Esophagus (tissue), 2 donors: ENCODE measurements around the gene RGS9. TPM values are rescaled to one million over a fixed set of nuclear protein-coding genes. Genes with fewer than 3 reads are reported as not detected.

ENCODE experiments used
- H3K27ac ChIP-seq, 2 donors: one replicate each; pipeline ENCODE4 v1.5.1; 2013; ENCODE audit warnings: low read depth in 2 of 2, mild to moderate bottlenecking in 2 of 2, inconsistent platforms in 1 of 2, low read length in 1 of 2, moderate library complexity in 1 of 2
- H3K27me3 ChIP-seq, 2 donors: one replicate each; pipeline ENCODE4 v1.6.1; 2013; ENCODE audit warnings: low read length in 2 of 2, control low read depth in 1 of 2, mild to moderate bottlenecking in 1 of 2; ENCODE audit not compliant: insufficient read depth in 2 of 2, control insufficient read depth in 1 of 2
- H3K36me3 ChIP-seq, 2 donors: one replicate each; pipeline ENCODE4 v1.6.1; 2013; ENCODE audit warnings: low read length in 1 of 2; ENCODE audit not compliant: control insufficient read depth in 2 of 2, insufficient read depth in 2 of 2
- H3K4me1 ChIP-seq, 2 donors: one replicate each; pipeline ENCODE4 v1.6.1; 2013; ENCODE audit warnings: low read length in 1 of 2; ENCODE audit not compliant: control insufficient read depth in 2 of 2, insufficient read depth in 2 of 2
- H3K4me3 ChIP-seq, 2 donors: one replicate each; pipeline ENCODE4 v1.5.1; 2013; ENCODE audit warnings: low read length in 2 of 2, mild to moderate bottlenecking in 2 of 2, low read depth in 1 of 2, moderate library complexity in 1 of 2
- H3K9me3 ChIP-seq, 2 donors: one replicate each; pipeline ENCODE4 v1.6.1; 2013; ENCODE audit warnings: mild to moderate bottlenecking in 2 of 2, low read depth in 1 of 2, low read length in 1 of 2, moderate library complexity in 1 of 2; ENCODE audit not compliant: control insufficient read depth in 2 of 2, insufficient read depth in 1 of 2
- WGBS, 2 donors: extraction: QIAGEN DNeasy Blood & Tissue Kit; methylation state at CpG; one replicate each; pipeline ENCODE4 v1.1.7; 2013; 5-methylcytosine and 5-hydroxymethylcytosine counted together
- polyA plus RNA-seq, 2 donors: library from polyadenylated mRNA; stranded (reverse); fragments of 200-250 nt; gene quantifications; one replicate each; pipeline ENCODE4 v1.2.3, GENCODE V29; 2013
- donor health status: healthy with polysubstance abuse.
- donor health status: Bipolar disorder and iron deficiency.

Gene RGS9
- polyA plus RNA-seq, 2 donors: 2.0 to 2.2 TPM

DNA sequence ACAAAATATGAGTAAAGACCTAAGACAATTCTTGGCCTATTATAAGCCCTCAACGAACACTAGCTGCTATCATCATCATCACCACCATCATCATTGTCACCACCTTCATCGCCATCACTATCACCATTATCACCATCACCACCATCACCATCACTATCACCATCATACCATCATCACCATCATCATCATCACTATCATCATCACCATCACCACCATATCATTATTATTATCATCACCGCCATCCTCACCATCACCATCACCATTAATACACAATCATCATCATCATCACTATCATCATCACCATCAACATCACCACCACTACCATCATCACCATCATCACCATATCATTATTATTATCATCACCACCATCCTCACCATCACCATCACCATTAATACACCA is 82.5 kb downstream of the RGS9 start:
- no peaks in the 10 kb centered on the region for H3K36me3 ChIP-seq
- WGBS, 2 donors: 91 to 92% methylated on average over 3 of the region's 3 CpGs
- H3K9me3 ChIP-seq: no peaks in the 10 kb centered on the region
- H3K27ac ChIP-seq: no peak overlapping the region
- H3K4me1 ChIP-seq: peaks cover 0 to 3% of the 10 kb centered on the region in 2 donors
- H3K27me3 ChIP-seq: no peaks in the 10 kb centered on the region
- no peak overlapping the region for H3K4me3 ChIP-seq

GRCh38 chr17:65220732-65221131 is 83.6 kb downstream of the RGS9 start:
- Histone ChIP-seq H3K27me3 (no peaks in the 10 kb centered on the region), H3K4me3 (no peak overlapping the region), H3K9me3 (no peaks in the 10 kb centered on the region), H3K27ac (no peak overlapping the region), H3K4me1 (peaks cover 0 to 3% of the 10 kb centered on the region in 2 donors), H3K36me3 (no peaks in the 10 kb centered on the region)
- 69 to 72% methylated on average over 1 of the region's 1 CpG for WGBS, 2 donors

DNA sequence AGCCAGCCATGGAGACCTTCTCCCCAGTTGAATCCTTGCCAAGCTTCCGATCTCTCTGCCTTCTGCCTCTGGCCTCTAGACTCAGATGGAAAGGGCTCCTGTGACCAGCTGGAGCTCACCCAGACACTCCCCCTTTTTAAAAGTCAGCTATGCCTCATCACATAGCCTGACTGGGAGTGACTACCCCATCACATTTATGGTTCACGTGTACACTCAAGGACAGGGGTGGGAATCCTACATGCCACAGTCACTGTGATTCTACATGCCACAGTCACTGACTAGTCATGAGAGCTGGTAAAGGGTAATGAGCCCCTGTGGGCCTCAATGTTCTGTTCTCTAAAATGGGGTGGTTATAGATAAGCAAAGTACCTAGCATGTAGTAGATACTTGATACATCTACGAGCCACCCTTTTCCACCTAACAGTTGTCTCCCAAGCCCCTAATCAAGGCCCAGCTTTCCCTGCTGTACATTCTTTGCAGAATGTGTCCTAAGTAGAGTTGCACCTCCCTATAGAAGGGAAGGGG is 85.1 kb downstream of the RGS9 start:
- Histone ChIP-seq H3K4me3 (no peak overlapping the region), H3K27me3 (no peaks in the 10 kb centered on the region), H3K4me1 (peaks cover 0 to 3% of the 10 kb centered on the region in 2 donors), H3K27ac (no peak overlapping the region), H3K36me3 (no peaks in the 10 kb centered on the region), H3K9me3 (no peaks in the 10 kb centered on the region)
- WGBS, 2 donors: 78 to 82% methylated on average over 3 of the region's 3 CpGs

DNA sequence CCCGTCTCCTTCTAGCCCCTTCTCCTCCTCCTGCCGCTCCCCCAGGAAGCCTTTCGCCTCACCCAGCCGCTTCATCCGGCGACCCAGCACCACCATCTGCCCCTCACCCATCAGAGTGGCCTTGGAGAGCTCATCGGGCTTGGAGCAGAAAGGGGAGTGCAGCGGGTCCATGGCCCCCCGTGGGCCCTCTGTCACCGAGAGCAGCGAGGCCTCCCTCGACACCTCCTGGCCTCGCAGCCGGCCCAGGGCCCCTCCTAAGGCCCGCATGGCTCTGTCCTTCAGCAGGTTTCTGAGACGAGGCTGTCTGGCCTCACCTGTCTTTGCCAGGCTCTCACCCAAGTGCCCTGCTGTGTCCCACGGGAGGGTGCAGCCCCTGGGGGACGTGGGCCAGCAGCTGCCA is 87.9 kb downstream of the RGS9 start:
- no peak overlapping the region for H3K4me3 ChIP-seq
- H3K36me3 ChIP-seq: no peaks in the 10 kb centered on the region
- H3K9me3 ChIP-seq: no peaks in the 10 kb centered on the region
- no peak overlapping the region for H3K27ac ChIP-seq
- peaks cover 0 to 6% of the 10 kb centered on the region in 2 donors for H3K4me1 ChIP-seq
- H3K27me3 ChIP-seq: no peaks in the 10 kb centered on the region
- 93 to 94% methylated on average over 18 of the region's 18 CpGs for WGBS, 2 donors

DNA sequence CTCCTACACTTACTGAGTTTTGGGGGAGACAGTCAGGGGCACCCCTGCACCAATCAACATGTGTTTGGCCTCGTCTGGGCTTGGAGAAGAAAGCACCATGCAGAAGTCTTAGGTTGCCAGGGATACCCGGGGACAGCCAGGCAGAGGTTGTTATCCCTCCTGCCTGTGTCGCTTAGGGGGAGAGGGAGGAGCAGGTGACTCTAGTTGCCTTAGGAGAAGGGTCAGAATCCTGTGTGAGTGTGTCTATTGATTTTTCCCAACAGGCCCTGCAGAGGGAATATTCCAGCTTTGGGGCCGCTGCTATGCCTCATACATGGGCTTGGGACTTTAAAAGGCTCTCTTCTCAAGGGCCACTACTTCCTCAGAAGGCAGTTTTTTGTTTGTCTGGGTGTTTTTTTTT is 89.1 kb downstream of the RGS9 start:
- H3K4me1 ChIP-seq: peaks cover 0 to 6% of the 10 kb centered on the region in 2 donors
- H3K36me3 ChIP-seq: no peaks in the 10 kb centered on the region
- no peaks in the 10 kb centered on the region for H3K9me3 ChIP-seq
- no peaks in the 10 kb centered on the region for H3K27me3 ChIP-seq
- no peak overlapping the region for H3K27ac ChIP-seq
- no peak overlapping the region for H3K4me3 ChIP-seq
- 64 to 66% methylated on average over 4 of the region's 4 CpGs for WGBS, 2 donors

GRCh38 chr17:65227637-65228036 is 90.5 kb downstream of the RGS9 start:
- H3K36me3 ChIP-seq: no peaks in the 10 kb centered on the region
- WGBS, 2 donors: 53 to 56% methylated on average over 4 of the region's 4 CpGs
- no peak overlapping the region for H3K4me3 ChIP-seq
- H3K4me1 ChIP-seq: peaks cover 0 to 6% of the 10 kb centered on the region in 2 donors
- no peaks in the 10 kb centered on the region for H3K27me3 ChIP-seq
- no peaks in the 10 kb centered on the region for H3K9me3 ChIP-seq
- no peak overlapping the region for H3K27ac ChIP-seq

DNA sequence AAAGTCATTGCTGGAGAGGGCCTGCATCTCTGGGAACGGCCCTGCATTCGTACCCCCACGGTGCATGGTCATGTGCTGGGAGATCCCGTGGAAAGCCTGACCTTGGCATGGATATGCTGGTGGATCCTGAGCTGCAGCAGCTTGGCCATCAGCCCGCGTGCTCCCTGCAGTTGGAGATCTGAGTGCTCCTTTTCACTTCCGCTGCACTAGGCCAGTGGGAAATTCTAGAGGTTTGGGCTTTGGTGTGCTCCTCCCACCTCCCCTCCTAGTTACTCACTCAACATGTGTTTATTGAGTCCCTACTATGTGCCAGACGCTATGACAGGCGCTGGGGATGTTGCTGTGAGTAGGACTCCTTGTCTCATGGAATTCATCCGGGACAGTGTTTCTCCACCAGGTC is 91.1 kb downstream of the RGS9 start:
- no peaks in the 10 kb centered on the region for H3K36me3 ChIP-seq
- no peak overlapping the region for H3K27ac ChIP-seq
- no peak overlapping the region for H3K4me3 ChIP-seq
- H3K4me1 ChIP-seq: peaks cover 0 to 5% of the 10 kb centered on the region in 2 donors
- WGBS, 2 donors: 75 to 80% methylated on average over 10 of the region's 10 CpGs
- H3K27me3 ChIP-seq: no peaks in the 10 kb centered on the region
- H3K9me3 ChIP-seq: no peaks in the 10 kb centered on the region

DNA sequence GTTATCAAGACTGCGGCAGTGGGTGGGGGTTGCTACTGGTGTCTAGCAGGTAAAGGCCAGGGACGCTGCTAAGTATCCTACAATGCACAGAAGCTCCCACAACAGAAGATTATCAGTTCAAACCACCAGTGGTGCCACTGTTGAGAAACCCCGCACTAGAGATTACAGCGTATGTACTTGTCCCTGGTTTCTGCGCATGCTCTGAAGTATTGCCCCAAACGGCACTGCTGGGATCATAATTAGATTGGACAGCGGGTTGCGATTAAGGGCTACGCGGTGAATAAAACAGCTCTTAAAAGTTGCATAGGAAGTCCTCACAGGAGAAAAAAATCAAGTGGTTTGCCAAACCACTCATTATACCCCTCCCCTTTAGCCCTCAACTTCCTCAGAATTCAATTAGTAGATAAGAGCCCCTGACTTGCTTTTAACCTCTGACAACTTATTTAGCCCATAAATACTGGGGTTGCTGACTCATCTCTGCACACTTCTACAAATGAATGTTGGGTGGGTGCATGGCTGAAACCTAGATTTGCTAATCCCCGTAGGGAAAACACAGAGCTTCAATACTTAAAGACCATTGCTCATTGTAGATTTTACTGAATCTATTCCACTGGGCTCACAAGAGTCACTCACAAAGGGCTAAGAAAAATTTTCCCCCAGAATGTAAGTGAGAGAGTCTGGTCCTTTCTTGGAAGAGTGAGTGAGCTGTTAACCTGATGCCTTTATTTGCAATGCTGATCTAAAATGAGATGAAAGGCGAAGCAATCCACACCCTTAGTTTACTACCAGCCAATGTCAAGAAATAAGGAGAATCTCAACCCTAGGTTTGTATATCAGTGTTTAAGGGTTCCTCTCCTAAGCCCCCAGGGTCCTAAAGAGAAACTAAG is 91.8 kb downstream of the RGS9 start:
- Histone ChIP-seq H3K27ac (no peak overlapping the region), H3K4me3 (no peak overlapping the region), H3K27me3 (no peaks in the 10 kb centered on the region), H3K36me3 (no peaks in the 10 kb centered on the region), H3K9me3 (no peaks in the 10 kb centered on the region), H3K4me1 (peaks cover 0 to 3% of the 10 kb centered on the region in 2 donors)
- WGBS, 2 donors: 55 to 58% methylated on average over 12 of the region's 12 CpGs

DNA sequence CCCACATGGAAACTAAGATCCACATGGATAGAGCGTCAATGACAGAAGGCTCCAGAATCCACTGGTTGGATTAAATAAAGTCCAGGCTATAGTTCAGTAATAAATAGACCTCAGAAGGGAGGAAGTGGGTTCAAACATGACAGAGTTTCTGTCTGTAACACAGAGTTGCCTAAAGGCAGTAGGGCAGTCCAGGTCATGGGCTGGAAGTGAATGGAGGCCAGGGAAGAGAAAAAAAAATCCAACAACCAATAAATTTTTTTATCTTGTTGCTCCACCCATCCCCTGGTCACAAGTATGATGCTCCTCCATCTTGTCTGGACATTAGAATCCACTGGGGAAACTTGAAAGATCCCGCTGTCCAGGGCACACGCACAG is 92.4 kb downstream of the RGS9 start:
- 81 to 92% methylated on average over 3 of the region's 3 CpGs for WGBS, 2 donors
- Histone ChIP-seq H3K4me1 (peaks cover 0 to 3% of the 10 kb centered on the region in 2 donors), H3K4me3 (no peak overlapping the region), H3K27me3 (no peaks in the 10 kb centered on the region), H3K27ac (no peak overlapping the region), H3K36me3 (no peaks in the 10 kb centered on the region), H3K9me3 (no peaks in the 10 kb centered on the region)

DNA sequence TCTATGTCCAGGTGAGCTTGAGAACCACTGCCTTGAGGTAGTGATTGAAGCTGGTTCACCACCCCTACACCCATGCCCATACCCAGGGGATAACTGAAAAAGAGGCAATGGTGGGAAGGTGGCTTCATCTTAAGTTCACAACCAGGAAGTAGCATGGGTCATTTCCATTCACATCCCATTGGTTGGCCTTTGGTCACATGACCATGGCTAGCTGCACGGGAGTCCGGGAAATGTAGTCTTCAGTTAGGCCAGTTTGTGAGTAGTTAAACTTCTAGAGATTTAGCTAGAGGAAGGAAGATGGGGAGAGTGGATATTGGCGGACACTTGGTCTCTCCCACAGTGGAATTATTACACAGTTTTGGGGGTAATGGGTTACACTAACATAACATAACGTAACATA is 92.9 kb downstream of the RGS9 start:
- Histone ChIP-seq H3K27me3 (no peaks in the 10 kb centered on the region), H3K9me3 (no peaks in the 10 kb centered on the region), H3K27ac (no peak overlapping the region), H3K4me1 (peaks cover 0 to 3% of the 10 kb centered on the region in 2 donors), H3K36me3 (no peaks in the 10 kb centered on the region), H3K4me3 (no peak overlapping the region)
- 91 to 97% methylated on average over 4 of the region's 4 CpGs for WGBS, 2 donors
